Hepatocyte (in vitro differentiated cells): ENCODE measurements around the gene AXDND1.

Experiments used
- CTCF ChIP-seq: fragments of 200-600 bp; sonication (generic); IDR thresholded peaks from 2 replicates; pipeline ENCODE4 v1.5.1; 2016; ENCODE audit warnings: antibody characterized with exemption, mild to moderate bottlenecking; ENCODE audit not compliant: poor library complexity
- EZH2 ChIP-seq: fragments of 200-600 bp; sonication (generic); IDR thresholded peaks from 2 replicates; pipeline ENCODE4 v1.6.1; 2016; ENCODE audit warnings: antibody characterized with exemption, mild to moderate bottlenecking, borderline replicate concordance

GRCh38 chr1:179591592-179592580 is 226.1 kb downstream of the AXDND1 start, which contains the start of gene TDRD5:
- TF ChIP-seq EZH2 (no peak), CTCF (no peak)
